Measurements from ENCODE around the gene RABGEF1.

DNA sequence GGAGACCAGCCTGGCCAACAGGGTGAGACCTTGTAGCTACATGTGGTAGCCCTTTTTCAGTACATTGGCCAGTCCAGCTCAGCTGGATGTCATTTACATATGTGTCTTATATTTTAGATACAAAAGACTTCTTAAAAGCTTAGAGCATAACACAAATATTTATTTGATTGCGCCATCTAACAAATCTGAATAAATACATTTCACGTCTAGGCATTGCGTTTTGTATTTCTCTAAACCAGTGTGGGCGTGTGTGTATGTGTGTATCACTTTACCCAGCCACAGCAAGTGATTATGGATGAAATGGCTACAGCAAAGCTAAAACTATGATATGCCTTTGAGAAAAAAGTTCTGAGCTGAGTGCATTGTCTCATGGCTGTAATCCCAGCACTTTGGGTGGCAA lies 14.0 kb downstream of the RABGEF1 start:
- TF ChIP-seq, protein P1, sequence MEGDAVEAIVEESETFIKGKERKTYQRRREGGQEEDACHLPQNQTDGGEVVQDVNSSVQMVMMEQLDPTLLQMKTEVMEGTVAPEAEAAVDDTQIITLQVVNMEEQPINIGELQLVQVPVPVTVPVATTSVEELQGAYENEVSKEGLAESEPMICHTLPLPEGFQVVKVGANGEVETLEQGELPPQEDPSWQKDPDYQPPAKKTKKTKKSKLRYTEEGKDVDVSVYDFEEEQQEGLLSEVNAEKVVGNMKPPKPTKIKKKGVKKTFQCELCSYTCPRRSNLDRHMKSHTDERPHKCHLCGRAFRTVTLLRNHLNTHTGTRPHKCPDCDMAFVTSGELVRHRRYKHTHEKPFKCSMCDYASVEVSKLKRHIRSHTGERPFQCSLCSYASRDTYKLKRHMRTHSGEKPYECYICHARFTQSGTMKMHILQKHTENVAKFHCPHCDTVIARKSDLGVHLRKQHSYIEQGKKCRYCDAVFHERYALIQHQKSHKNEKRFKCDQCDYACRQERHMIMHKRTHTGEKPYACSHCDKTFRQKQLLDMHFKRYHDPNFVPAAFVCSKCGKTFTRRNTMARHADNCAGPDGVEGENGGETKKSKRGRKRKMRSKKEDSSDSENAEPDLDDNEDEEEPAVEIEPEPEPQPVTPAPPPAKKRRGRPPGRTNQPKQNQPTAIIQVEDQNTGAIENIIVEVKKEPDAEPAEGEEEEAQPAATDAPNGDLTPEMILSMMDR (IDR thresholded peaks at IDR 0.05; ENCODE audit: borderline replicate concordance, extremely low read depth, low read length, poor library complexity, severe bottlenecking), result no peak
- TF ChIP-seq EZH2 (IDR thresholded peaks at IDR 0.05; ENCODE audit: borderline replicate concordance, low read depth, low read length, severe bottlenecking), result no peak
